GM12878 (cell line): ENCODE results near the gene CCDC170. TPM values are rescaled to one million over a fixed set of nuclear protein-coding genes. Genes with fewer than 3 reads are reported as not detected.

Experiments used
- ATAC-seq: fragments of 200-7000 bp; cut with Tn5 transposase; 3 replicates; pipeline ENCODE4 v1.9.1; 2020; ENCODE audit warnings: mild to moderate bottlenecking, moderate library complexity
- BruUV-seq: library from RNA; stranded (reverse); fragments of 400-500 nt; replicated peaks from 2 replicates; lab custom pipeline; 2021; lab: Mats Ljungman, UMichigan
- CTCF ChIA-PET: fragments of 300-600 bp; sonication (Branson Sonifier 250); formaldehyde crosslinking; extraction: SDS; loops from one replicate; lab custom pipeline; 2021; ENCODE audit warnings: inconsistent platforms; lab: Yijun Ruan, JAX
- POLR2A ChIA-PET: fragments of 350-600 bp; formaldehyde crosslinking; extraction: SDS; loops from one replicate; lab custom pipeline; 2021; ENCODE audit warnings: inconsistent platforms; lab: Charles Lee
- RAD21 ChIA-PET: fragments of 300-600 bp; sonication (Branson Sonifier 250); formaldehyde crosslinking; loops from one replicate; lab custom pipeline; 2023; ENCODE audit warnings: antibody characterized with exemption; ENCODE audit not compliant: unreplicated experiment; lab: Charles Lee
- SMC1A ChIA-PET: fragments of 300-600 bp; sonication (Branson Sonifier 250); formaldehyde crosslinking; loops from one replicate; lab custom pipeline; 2023; ENCODE audit not compliant: unreplicated experiment, uncharacterized antibody; lab: Charles Lee
- DNase-seq: peaks from one replicate; pipeline ENCODE4 v3.0.0-alpha.2; 2011; ENCODE audit warnings: low read depth, low spot score
- FAIRE-seq: peaks from 3 replicates; lab custom pipeline; 2011; peaks lifted over from hg19 to GRCh38; lab: Jason Lieb, UNC
- H2AFZ ChIP-seq: 2 replicates; pipeline ENCODE4 v1.6.0; 2011; ENCODE audit warnings: low read depth, low read length, control low read depth; ENCODE audit not compliant: control insufficient read depth
- H3K27ac ChIP-seq: 2 replicates; pipeline ENCODE4 v1.5.1; 2011; ENCODE audit warnings: control low read depth; ENCODE audit not compliant: control insufficient read depth, insufficient read depth
- H3K27me3 ChIP-seq, 2 experiments: replicated peaks in 1 of 2; 2 replicates each; pipeline versions ENCODE4 v1.6.0 to v1.6.1; 2011; ENCODE audit warnings: low read length in 1 of 2; ENCODE audit not compliant: control insufficient read depth in 2 of 2, insufficient read depth in 2 of 2
- H3K36me3 ChIP-seq, 2 experiments: 2 replicates each; pipeline ENCODE4 v1.5.1; 2011; ENCODE audit warnings: low read length in 1 of 2; ENCODE audit not compliant: control insufficient read depth in 2 of 2, insufficient read depth in 2 of 2
- H3K4me1 ChIP-seq: 2 replicates; pipeline ENCODE4 v1.6.1; 2011; ENCODE audit warnings: mild to moderate bottlenecking, low read length, moderate library complexity, mixed read lengths; ENCODE audit not compliant: control insufficient read depth, insufficient read depth
- H3K4me2 ChIP-seq: 2 replicates; pipeline ENCODE4 v1.6.0; 2011; ENCODE audit warnings: control low read depth; ENCODE audit not compliant: control insufficient read depth, insufficient read depth
- H3K4me3 ChIP-seq: fragments of 200-600 bp; sonication (generic); 2 replicates; pipeline ENCODE4 v1.5.1; 2016
- H3K79me2 ChIP-seq: 2 replicates; pipeline ENCODE4 v1.6.0; 2011; ENCODE audit warnings: low read length; ENCODE audit not compliant: control insufficient read depth, insufficient read depth
- H3K9ac ChIP-seq: 2 replicates; pipeline ENCODE4 v1.8.0; 2011; ENCODE audit warnings: low read length, control low read depth, mixed read lengths; ENCODE audit not compliant: control insufficient read depth, insufficient read depth
- H3K9me3 ChIP-seq: replicated peaks from 3 replicates; pipeline ENCODE4 v1.5.1; 2011; ENCODE audit warnings: mild to moderate bottlenecking, low read length; ENCODE audit not compliant: control insufficient read depth, insufficient read depth
- H4K20me1 ChIP-seq: 2 replicates; pipeline ENCODE4 v1.6.0; 2011; ENCODE audit not compliant: control insufficient read depth, insufficient read depth
- MAX ChIP-seq: IDR thresholded peaks from 2 replicates; pipeline ENCODE4 v1.6.1; 2012; ENCODE audit warnings: low read depth, low read length, improper control_type of control experiment
- NR2F1 ChIP-seq: fragments of 450-650 bp; conservative IDR thresholded peaks from 2 replicates; pipeline ENCODE4 v1.6.1; 2017; ENCODE audit warnings: mild to moderate bottlenecking
- RUNX3 ChIP-seq: IDR thresholded peaks from 2 replicates; pipeline ENCODE4 v1.6.1; 2012; ENCODE audit warnings: low read length, inconsistent platforms
- WGBS: methylation state at CpG from one replicate; pipeline ENCODE4 v1.1.6; 2016; ENCODE audit warnings: low lambda C conversion rate; ENCODE audit not compliant: insufficient replicate concordance, insufficient coverage; ENCODE audit errors: missing lambda C conversion rate; 5-methylcytosine and 5-hydroxymethylcytosine counted together
- in situ Hi-C: fragments of 300-500 bp; cut with MboI; formaldehyde crosslinking; loops from 9 replicates; pipeline ENCODE4 v1.14.3; 2018; ENCODE audit warnings: mixed read lengths
- intact Hi-C: fragments of 100-400 bp; cut with micrococcal nuclease; formaldehyde crosslinking; loops from one replicate; pipeline ENCODE4 v1.14.2; 2022; ENCODE audit not compliant: unreplicated experiment
- polyA plus RNA-seq, 11 experiments: library from polyadenylated mRNA; depleted of rRNA in 4 of 11; unstranded in 6 of 11; stranded (reverse) in 5 of 11; fragments of >200 nt; fragmentation: Nextera tagmentation in 4 of 11; fragmentation: Illumina TruSeq in 1 of 11; extraction: Ambion mirVana in 4 of 11; extraction: Trizol in 1 of 11; gene quantifications; 1 replicate in 1 of 11; 2 replicates in 10 of 11; pipeline versions ENCODE4 v1.2.1 to v1.2.3, GENCODE V29; 2011 to 2016; ENCODE audit warnings: inconsistent platforms in 2 of 11, missing spikeins in 2 of 11, low read depth in 1 of 11
- total RNA-seq, 4 experiments: library from RNA; depleted of rRNA in 3 of 4; stranded (reverse); fragments of >200 nt in 3 of 4; fragmentation: Illumina TruSeq in 1 of 4; extraction: Trizol in 1 of 4; gene quantifications; 2 replicates each; pipeline versions ENCODE4 v1.2.1 to v1.2.3, GENCODE V29; 2013 to 2021

Gene CCDC170
- total and polyA plus RNA-seq, 10 of the 15 experiments (the other 5 are each of a cell fraction or from before 2014, with no cell fraction given): not detected

- Histone ChIP-seq H3K36me3 (no peaks in the 10 kb centered on the region), H3K79me2 (peaks cover 36% of the 10 kb centered on the region), H3K27ac (peak overlapping the region; percentile 37), H4K20me1 (no peaks in the 10 kb centered on the region), H3K4me2 (peak overlapping the region; percentile 25), H3K4me3 (peak overlapping the region; percentile 79), H3K9me3 (no peaks in the 10 kb centered on the region), H3K4me1 (peaks cover 3% of the 10 kb centered on the region), H2AFZ (peak overlapping the region; percentile 83), H3K9ac (peak overlapping the region; percentile 46), H3K27me3 (no peaks in the 10 kb centered on the region)
- ATAC-seq (no peak), DNase-seq (no peak), FAIRE-seq (no peak)
- SMC1A ChIA-PET: interaction anchor here (0.9 to 2.8 kb wide), 12 partner anchors 10 to 239 kb away, joined by 3 to 29 read pairs (median 6); no protein-coding TSS in a partner anchor
- in situ Hi-C loops (no loop called here), intact Hi-C loops (loop anchor here (5.0 to 10.0 kb wide), 2 partner anchors 557 to 1531 kb away; partner anchors contain the start of gene FBXO5)
- CTCF ChIA-PET: interaction anchor here (1.1 to 2.2 kb wide), 5 partner anchors 10 to 71 kb away, joined by 3 to 30 read pairs (median 4); no protein-coding TSS in a partner anchor
- TF ChIP-seq MAX (no peak), NR2F1 (0 out of 2 replicates have a peak, but pooled peaks have one; percentile 88), RUNX3 (no peak)
- under 1% methylated on average over 22 of the region's 22 CpGs for WGBS
- BruUV-seq: TSS peak; percentile 90
- POLR2A ChIA-PET: interaction anchor here (0.5 to 3.1 kb wide), 13 partner anchors 9 to 673 kb away, joined by 3 to 23 read pairs (median 4); partner anchors contain the start of gene ZBTB2
- RAD21 ChIA-PET: interaction anchor here (1.3 to 2.0 kb wide), 5 partner anchors 10 to 251 kb away, joined by 3 to 24 read pairs (median 5); no protein-coding TSS in a partner anchor
Observed at GRCh38 chr6:151451417-151451949, 42.3 kb upstream of the CCDC170 start.
